ENCODE data around the gene MAP3K7. TPM values are rescaled to one million over a fixed set of nuclear protein-coding genes. Genes with fewer than 3 reads are reported as not detected.

MAP3K7 gene
- total and polyA plus RNA-seq, 7 donors, result 8.9 to 22.1 (median 18.9) TPM

GRCh38 chr6:90472716-90473115 is 114.2 kb downstream of the MAP3K7 start:
- peaks cover 7% of the 10 kb centered on the region for H3K4me1 ChIP-seq
- intact Hi-C loops (cut with DNase I), result loop anchor here in 1 of 2 donors (10.0 kb wide), 3 partner anchors 178 to 498 kb away; partner anchors contain the start of gene BACH2
- DNase-seq (no peak), ATAC-seq (no peak)
- 89 to 91% (median 89%) methylated on average over 9 of the region's 9 CpGs for WGBS, 3 donors
- H3K4me3 ChIP-seq, result no peak overlapping the region
- H3K27me3 ChIP-seq (ENCODE audit: insufficient read depth in 3 of 3, low read length in 2 of 3), result no peaks in the 10 kb centered on the region
- TF ChIP-seq CTCF (IDR thresholded peaks at IDR 0.05), result no peak
- H3K9me3 ChIP-seq, result no peaks in the 10 kb centered on the region
- no peaks in the 10 kb centered on the region for H3K36me3 ChIP-seq (ENCODE audit: insufficient read depth in 1 of 2, low read depth in 1 of 2)
- H3K27ac ChIP-seq, result no peak overlapping the region

GRCh38 chr6:90471263-90471662 is 115.6 kb downstream of the MAP3K7 start:
- peaks cover 7% of the 10 kb centered on the region for H3K4me1 ChIP-seq
- ATAC-seq (peak in 2 of 4 donors; percentile 52 to 60), DNase-seq (no peak)
- intact Hi-C loops (cut with DNase I), result loop anchor here in 1 of 2 donors (10.0 kb wide), 3 partner anchors 176 to 496 kb away; partner anchors contain the start of gene BACH2
- H3K27ac ChIP-seq, result no peak overlapping the region
- WGBS, 3 donors, result 11 to 33% (median 26%) methylated on average over 4 of the region's 4 CpGs
- peaks cover 0 to 3% (median 0%) of the 10 kb centered on the region in 3 donors for H3K27me3 ChIP-seq (ENCODE audit: insufficient read depth in 3 of 3, low read length in 2 of 3)
- no peaks in the 10 kb centered on the region for H3K36me3 ChIP-seq (ENCODE audit: insufficient read depth in 1 of 2, low read depth in 1 of 2)
- TF ChIP-seq CTCF (IDR thresholded peaks at IDR 0.05), result no peak
- H3K4me3 ChIP-seq, result no peak overlapping the region
- no peaks in the 10 kb centered on the region for H3K9me3 ChIP-seq

GRCh38 chr6:90469906-90470305 is 117.0 kb downstream of the MAP3K7 start:
- Histone ChIP-seq H3K4me1 (peaks cover 7% of the 10 kb centered on the region), H3K36me3 (ENCODE audit: insufficient read depth in 1 of 2, low read depth in 1 of 2) (no peaks in the 10 kb centered on the region), H3K4me3 (no peak overlapping the region), H3K27me3 (ENCODE audit: insufficient read depth in 3 of 3, low read length in 2 of 3) (peaks cover 0 to 3% (median 0%) of the 10 kb centered on the region in 3 donors), H3K9me3 (no peaks in the 10 kb centered on the region), H3K27ac (no peak overlapping the region)
- ATAC-seq (peak in 1 of 4 donors; percentile 84), DNase-seq (no peak)
- intact Hi-C loops (cut with DNase I), result loop anchor here in 1 of 2 donors (10.0 kb wide), 3 partner anchors 175 to 495 kb away; partner anchors contain the start of gene BACH2
- no peak for TF ChIP-seq CTCF (IDR thresholded peaks at IDR 0.05)
- 19 to 59% (median 47%) methylated on average over 2 of the region's 2 CpGs for WGBS, 3 donors

GRCh38 chr6:90468859-90469258 is 118.0 kb downstream of the MAP3K7 start:
- H3K27ac ChIP-seq, result no peak overlapping the region
- 74 to 85% (median 77%) methylated on average over 1 of the region's 1 CpG for WGBS, 3 donors
- peaks cover 0 to 3% (median 0%) of the 10 kb centered on the region in 3 donors for H3K27me3 ChIP-seq (ENCODE audit: insufficient read depth in 3 of 3, low read length in 2 of 3)
- H3K4me1 ChIP-seq, result peaks cover 7% of the 10 kb centered on the region
- no peaks in the 10 kb centered on the region for H3K36me3 ChIP-seq (ENCODE audit: insufficient read depth in 1 of 2, low read depth in 1 of 2)
- ATAC-seq (no peak), DNase-seq (no peak)
- H3K9me3 ChIP-seq, result no peaks in the 10 kb centered on the region
- TF ChIP-seq CTCF (IDR thresholded peaks at IDR 0.05), result no peak
- intact Hi-C loops (cut with DNase I), result no loop called here
- no peak overlapping the region for H3K4me3 ChIP-seq

- Histone ChIP-seq H3K4me3 (no peak overlapping the region), H3K9me3 (no peaks in the 10 kb centered on the region), H3K27ac (no peak overlapping the region), H3K27me3 (ENCODE audit: insufficient read depth in 3 of 3, low read length in 2 of 3) (peaks cover 0 to 3% (median 0%) of the 10 kb centered on the region in 3 donors), H3K4me1 (peaks cover 7% of the 10 kb centered on the region), H3K36me3 (ENCODE audit: insufficient read depth in 1 of 2, low read depth in 1 of 2) (no peaks in the 10 kb centered on the region)
- intact Hi-C loops (cut with DNase I), result no loop called here
- no peak for DNase-seq
- 90 to 91% (median 91%) methylated on average over 7 of the region's 7 CpGs for WGBS, 3 donors
- no peak for TF ChIP-seq CTCF (IDR thresholded peaks at IDR 0.05)
- peak in 1 of 4 donors; percentile 40 for ATAC-seq
Measured at GRCh38 chr6:90468080-90468479, 118.8 kb downstream of the MAP3K7 start.
